SK-N-MC (cell line): ENCODE data around the gene ANKRD2.
"Not testable (repeated sequence)": the region's sequence is repeated elsewhere in the genome, so short reads cannot be mapped to it uniquely, and the experiment has no call there.

Experiments
- DNase-seq: peaks from one replicate; pipeline ENCODE4 v3.0.0-alpha.2; 2011; ENCODE audit warnings: low read depth, low spot score
- H3K27ac ChIP-seq: fragments of 200-600 bp; sonication (generic); 2 replicates; pipeline ENCODE4 v1.5.1; 2016; ENCODE audit warnings: mixed run types
- H3K36me3 ChIP-seq: fragments of 200-600 bp; sonication (generic); 2 replicates; pipeline ENCODE4 v1.6.1; 2017; ENCODE audit warnings: antibody characterized with exemption, low read length, mixed read lengths; ENCODE audit not compliant: insufficient read depth
- H3K4me3 ChIP-seq: fragments of 200-600 bp; sonication (generic); 2 replicates; pipeline ENCODE4 v1.5.1; 2016
- H3K9ac ChIP-seq: fragments of 200-600 bp; sonication (generic); 2 replicates; pipeline ENCODE4 v1.8.0; 2017; ENCODE audit warnings: mixed run types, mixed read lengths; ENCODE audit not compliant: insufficient read length
- H3K9me3 ChIP-seq: fragments of 200-600 bp; sonication (generic); 2 replicates; pipeline ENCODE4 v1.6.1; 2017; ENCODE audit warnings: low read depth, mild to moderate bottlenecking, antibody characterized with exemption, low read length, moderate library complexity, mixed read lengths
- EZH2 ChIP-seq: fragments of 200-600 bp; sonication (generic); IDR thresholded peaks from one replicate; pipeline ENCODE4 v1.6.1; 2017; ENCODE audit warnings: antibody characterized with exemption
- FOXP2 ChIP-seq: optimal IDR thresholded peaks from 2 replicates; pipeline ENCODE3; 2011; ENCODE audit warnings: mild to moderate bottlenecking, moderate library complexity; ENCODE audit not compliant: insufficient read depth; ENCODE audit errors: extremely low read length, control extremely low read depth
- POLR2AphosphoS5 ChIP-seq: IDR thresholded peaks from 2 replicates; pipeline ENCODE4 v1.6.1; 2012; ENCODE audit warnings: mild to moderate bottlenecking, low read depth, low read length, borderline replicate concordance

The ANKRD2 gene

DNA sequence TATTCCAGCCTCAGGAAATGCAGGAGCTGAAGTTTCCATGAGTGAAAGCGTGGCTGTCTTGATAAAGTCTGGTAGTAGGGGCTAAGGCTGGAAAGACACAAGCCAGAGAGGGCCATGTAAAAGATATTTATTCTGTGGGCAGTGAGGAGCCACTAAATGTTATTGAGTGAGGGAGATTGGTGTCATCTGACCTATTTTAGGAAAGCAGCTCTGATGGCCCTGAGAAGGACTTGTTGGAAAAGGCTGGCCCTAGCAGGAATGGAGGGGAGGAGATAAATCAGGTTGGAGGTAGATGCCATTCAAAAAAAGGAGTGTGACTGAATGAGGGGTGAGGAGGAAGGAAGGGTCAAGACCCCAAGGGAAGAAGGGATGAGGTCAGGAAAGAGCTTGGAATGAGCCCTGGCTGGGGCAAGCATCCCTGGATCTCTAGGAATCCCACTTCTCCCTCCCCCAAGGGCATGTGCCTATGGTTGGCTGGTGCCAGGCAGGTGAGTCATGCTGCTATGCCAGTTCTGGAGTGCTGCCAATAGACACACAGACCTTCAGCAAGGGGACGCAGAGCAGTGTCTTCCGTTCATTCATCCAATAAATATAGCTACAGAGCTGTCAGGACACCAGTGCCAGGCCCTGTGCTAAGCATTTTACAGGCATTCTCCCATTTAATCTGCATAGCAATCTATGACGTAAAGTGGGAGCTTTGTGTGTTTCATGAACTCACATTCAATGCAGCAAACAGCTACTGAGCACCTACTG lies 2.0 kb downstream of the ANKRD2 start:
- H3K27ac ChIP-seq = no peak overlapping the region
- TF ChIP-seq FOXP2 (no peak), POLR2AphosphoS5 (no peak), EZH2 (no peak)
- no peaks in the 10 kb centered on the region for H3K36me3 ChIP-seq
- DNase-seq = no peak
- H3K9ac ChIP-seq = no peak overlapping the region
- no peak overlapping the region for H3K4me3 ChIP-seq
- H3K9me3 ChIP-seq = no peaks in the 10 kb centered on the region

GRCh38 chr10:97575127-97575668 lies 2.6 kb downstream of the ANKRD2 start:
- no peaks in the 10 kb centered on the region for H3K9me3 ChIP-seq
- no peak overlapping the region for H3K4me3 ChIP-seq
- H3K36me3 ChIP-seq = no peaks in the 10 kb centered on the region
- TF ChIP-seq EZH2 (no peak), POLR2AphosphoS5 (no peak), FOXP2 (no peak)
- no peak overlapping the region for H3K27ac ChIP-seq
- no peak for DNase-seq
- no peak overlapping the region for H3K9ac ChIP-seq

- H3K9ac ChIP-seq, H3K27ac ChIP-seq, H3K36me3 ChIP-seq, H3K4me3 ChIP-seq, H3K9me3 ChIP-seq, DNase-seq: not testable (repeated sequence)
These were observed 3.9 kb downstream of the ANKRD2 start for GRCh38 chr10:97576487-97576886.

GRCh38 chr10:97577701-97578100 lies 5.1 kb downstream of the ANKRD2 start:
- no peak overlapping the region for H3K27ac ChIP-seq

DNA sequence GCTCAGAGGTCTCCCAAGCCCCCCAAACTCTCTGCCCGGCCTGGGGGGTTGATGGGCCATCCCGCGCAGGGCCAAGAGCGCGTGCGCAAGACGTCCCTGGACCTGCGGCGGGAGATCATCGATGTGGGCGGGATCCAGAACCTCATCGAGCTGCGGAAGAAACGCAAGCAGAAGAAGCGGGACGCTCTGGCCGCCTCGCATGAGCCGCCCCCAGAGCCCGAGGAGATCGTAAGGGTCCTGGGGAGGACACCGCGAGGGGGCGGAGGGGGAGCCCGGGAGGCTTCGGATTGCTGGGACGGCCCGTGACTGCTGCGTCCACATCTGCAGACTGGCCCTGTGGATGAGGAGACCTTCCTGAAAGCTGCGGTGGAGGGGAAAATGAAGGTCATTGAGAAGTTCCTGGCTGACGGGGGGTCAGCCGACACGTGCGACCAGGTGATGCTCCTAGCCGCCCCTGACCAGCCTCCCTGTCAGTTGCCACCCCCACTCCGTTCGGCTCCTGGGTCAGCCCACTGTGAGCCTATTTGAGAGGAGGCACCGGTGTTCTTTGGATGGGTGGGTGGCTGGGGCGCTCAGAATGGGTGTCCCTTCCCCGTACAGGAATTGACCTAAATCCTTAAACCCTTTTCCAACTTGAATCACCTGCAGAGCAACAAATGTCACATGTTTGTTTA lies 5.7 kb downstream of the ANKRD2 start:
- H3K9me3 ChIP-seq = no peaks in the 10 kb centered on the region
- H3K9ac ChIP-seq = no peak overlapping the region
- no peak overlapping the region for H3K4me3 ChIP-seq
- TF ChIP-seq POLR2AphosphoS5 = no peak
- no peak for TF ChIP-seq EZH2
- TF ChIP-seq FOXP2 = no peak
- H3K36me3 ChIP-seq = no peaks in the 10 kb centered on the region
- DNase-seq = no peak
- no peak overlapping the region for H3K27ac ChIP-seq

More at GRCh38 chr10:97577701-97578100, 5.1 kb downstream of the ANKRD2 start:
- no peak for TF ChIP-seq POLR2AphosphoS5
- no peak for TF ChIP-seq FOXP2
- no peak for TF ChIP-seq EZH2
- Histone ChIP-seq H3K9ac (no peak overlapping the region), H3K4me3 (no peak overlapping the region), H3K9me3 (no peaks in the 10 kb centered on the region), H3K36me3 (no peaks in the 10 kb centered on the region)
- DNase-seq = no peak

DNA sequence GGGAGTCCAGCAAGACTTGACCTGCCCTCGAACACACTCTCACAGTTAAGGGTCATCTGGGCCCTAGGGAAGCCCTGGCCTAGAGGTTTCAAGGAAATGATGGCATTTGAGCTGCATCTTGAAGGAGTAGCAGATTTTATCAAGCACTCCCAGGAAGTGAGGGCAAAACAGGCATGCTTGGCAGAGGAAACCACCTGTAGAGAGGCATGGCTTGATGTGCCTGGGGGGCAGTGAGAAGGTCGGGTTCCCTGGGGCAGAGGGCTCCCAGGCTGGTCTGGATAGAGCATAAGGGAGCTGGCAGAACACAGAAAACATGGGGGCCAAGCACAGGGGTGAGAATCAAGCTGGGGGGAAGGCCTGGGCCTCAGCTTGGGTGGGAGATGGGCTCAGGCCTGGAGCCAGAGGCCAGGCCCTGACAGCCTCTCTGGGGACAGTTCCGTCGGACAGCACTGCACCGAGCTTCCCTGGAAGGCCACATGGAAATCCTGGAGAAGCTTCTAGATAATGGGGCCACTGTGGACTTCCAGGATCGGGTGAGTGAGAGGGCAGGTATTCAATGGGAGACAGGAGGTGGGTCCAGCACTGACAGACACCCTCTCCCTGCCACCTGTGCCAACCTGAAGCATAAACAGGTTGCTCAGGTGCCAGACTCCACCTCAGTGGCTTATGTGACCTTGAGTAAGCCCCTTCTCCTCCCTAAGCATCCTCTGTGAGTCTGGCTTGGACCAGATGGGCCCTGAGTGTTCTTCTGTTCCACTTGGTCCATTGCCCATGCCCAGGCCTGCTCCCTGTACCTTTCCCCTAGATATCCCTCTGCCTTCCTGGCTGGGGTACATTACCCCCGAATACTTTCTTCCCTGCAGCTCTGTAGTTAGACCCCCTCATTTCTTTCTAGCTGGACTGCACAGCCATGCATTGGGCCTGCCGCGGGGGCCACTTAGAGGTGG lies 8.1 kb downstream of the ANKRD2 start:
- Histone ChIP-seq H3K4me3 (no peak overlapping the region), H3K36me3 (no peaks in the 10 kb centered on the region), H3K9me3 (no peaks in the 10 kb centered on the region), H3K9ac (no peak overlapping the region), H3K27ac (no peak overlapping the region)
- TF ChIP-seq FOXP2 = no peak
- no peak for DNase-seq

GRCh38 chr10:97582169-97582568 lies 9.6 kb downstream of the ANKRD2 start:
- Histone ChIP-seq H3K9me3 (no peaks in the 10 kb centered on the region), H3K9ac (no peak overlapping the region), H3K36me3 (no peaks in the 10 kb centered on the region), H3K4me3 (no peak overlapping the region), H3K27ac (no peak overlapping the region)
- TF ChIP-seq EZH2 (no peak), POLR2AphosphoS5 (no peak), FOXP2 (no peak)
- no peak for DNase-seq

- Histone ChIP-seq H3K9ac (no peak overlapping the region), H3K4me3 (no peak overlapping the region), H3K36me3 (no peaks in the 10 kb centered on the region), H3K9me3 (no peaks in the 10 kb centered on the region), H3K27ac (no peak overlapping the region)
- no peak for DNase-seq
- TF ChIP-seq FOXP2 (no peak), EZH2 (no peak), POLR2AphosphoS5 (no peak)
These were observed 10.9 kb downstream of the ANKRD2 start for GRCh38 chr10:97583476-97583875.
